Measurements from ENCODE around the gene KIF6. TPM values are rescaled to one million over a fixed set of nuclear protein-coding genes. Genes with fewer than 3 reads are reported as not detected.

The KIF6 gene
- total and polyA plus RNA-seq, 2 of the 8 experiments (the other 6 are each of a cell fraction or from before 2014, with no cell fraction given), result 0.53 to 0.65 TPM

- Histone ChIP-seq H3K27ac (ENCODE audit: low read depth, low read length) (no peak overlapping the region), H3K14ac (ENCODE audit: insufficient read length) (no peak overlapping the region), H4K8ac (ENCODE audit: extremely low read depth, insufficient read depth, low read length) (peak overlapping the region; percentile 3; the same call in 1 of the 2 replicates), H3K4me1 (replicated peaks in 1 of 4; ENCODE audit: control insufficient read depth in 3 of 4, insufficient read depth in 4 of 4, low read length in 3 of 4) (no peaks in the 10 kb centered on the region), H3K4me3 (ENCODE audit: extremely low read depth in 1 of 4, insufficient read depth in 2 of 4, low read depth in 3 of 4, low read length in 4 of 4) (no peak overlapping the region), H4K5ac (ENCODE audit: insufficient read length, low read depth, low read length) (no peak overlapping the region), H3K79me2 (ENCODE audit: control insufficient read depth in 1 of 2, insufficient read depth in 2 of 2, low read length in 2 of 2) (no peaks in the 10 kb centered on the region), H4K91ac (replicated peaks; ENCODE audit: insufficient read length, low read length) (no peak overlapping the region), H3K4me2 (ENCODE audit: insufficient read depth in 1 of 2, low read depth in 2 of 2, low read length in 2 of 2) (no peak overlapping the region), H2AK5ac (ENCODE audit: low read depth, low read length) (no peak overlapping the region), H3K27me3 (replicated peaks in 1 of 4; ENCODE audit: control insufficient read depth in 3 of 4, extremely low read depth in 1 of 4, insufficient read depth in 3 of 4, low read length in 3 of 4) (no peaks in the 10 kb centered on the region), H2BK12ac (ENCODE audit: low read depth, low read length) (no peak overlapping the region), H2BK120ac (replicated peaks; ENCODE audit: low read depth, low read length) (no peak overlapping the region), H3K79me1 (ENCODE audit: low read depth, low read length) (no peaks in the 10 kb centered on the region; the same call in 1 of the 2 replicates), H4K20me1 (replicated peaks in 1 of 2; ENCODE audit: control insufficient read depth in 1 of 2, insufficient read depth in 2 of 2, low read length in 2 of 2) (no peaks in the 10 kb centered on the region), H3K36me3 (ENCODE audit: control insufficient read depth in 2 of 4, insufficient read depth in 4 of 4, low read length in 3 of 4) (no peaks in the 10 kb centered on the region), H2BK15ac (ENCODE audit: low read length) (no peak overlapping the region), H2BK5ac (ENCODE audit: low read depth, low read length) (no peak overlapping the region), H3K23me2 (ENCODE audit: low read depth, low read length) (no peaks in the 10 kb centered on the region), H3K56ac (replicated peaks; ENCODE audit: insufficient read length, low read depth, low read length) (no peak overlapping the region), H3K23ac (ENCODE audit: insufficient read length) (no peak overlapping the region), H3K4ac (replicated peaks; ENCODE audit: insufficient read length, low read depth, low read length) (no peak overlapping the region), H3K9ac (replicated peaks in 1 of 4; ENCODE audit: extremely low read depth in 1 of 4, low read depth in 3 of 4, low read length in 3 of 4) (0 out of 7 replicates have a peak overlapping the region, but pooled peaks of 1 of the 4 experiments have one; percentile 6), H2BK20ac (ENCODE audit: low read length) (no peak overlapping the region), H3K18ac (ENCODE audit: extremely low read depth, low read length) (no peak overlapping the region), H3K9me3 (ENCODE audit: insufficient read depth in 2 of 2, low read depth in 1 of 2, low read length in 1 of 2) (no peaks in the 10 kb centered on the region), H2AFZ (ENCODE audit: low read length) (no peak overlapping the region)
- no peak for DNase-seq (ENCODE audit: low read depth in 1 of 2, low spot score in 2 of 2)
- no peak for FAIRE-seq
- 91% methylated on average over 7 of the region's 7 CpGs; no CpG with 5 or more reads in 1 of the 2 experiments for WGBS, 2 experiments (ENCODE audit: extremely low coverage in 1 of 2, insufficient coverage in 1 of 2, insufficient read length in 1 of 2, insufficient replicate concordance in 2 of 2, low coverage in 1 of 2, low lambda C conversion rate in 2 of 2, missing lambda C conversion rate in 1 of 2)
- ChIA-PET POLR2A (ENCODE audit: partially characterized antibody) (no interaction called here), CTCF (ENCODE audit: partially characterized antibody) (interaction anchor here (0.5 to 10.6 kb wide), 6 partner anchors 8 to 527 kb away, joined by 3 to 89 read pairs (median 4); no protein-coding TSS in a partner anchor)
- no peak for TF ChIP-seq SP2 (IDR thresholded peaks at IDR 0.05; ENCODE audit: low read length)
- TF ChIP-seq BACH1 (IDR thresholded peaks at IDR 0.05; ENCODE audit: low read length), result no peak
- no peak for TF ChIP-seq TAF7 (optimal IDR thresholded peaks at IDR 0.05; ENCODE audit: borderline replicate concordance, low read depth, low read length)
- TF ChIP-seq KDM4A (IDR thresholded peaks at IDR 0.05; ENCODE audit: low read depth, low read length, severe bottlenecking), result no peak
Observed at GRCh38 chr6:39353698-39354315, 371.4 kb downstream of the KIF6 start.

Data from H1 (cell line).